Retinal pigment epithelial cell (primary cell): Measurements from ENCODE around the gene MEGF10.

Experiments
- DNase-seq: peaks from one replicate; pipeline ENCODE4 v3.0.0-alpha.2; 2010; ENCODE audit warnings: low read depth
- H3K4me3 ChIP-seq: 2 replicates; pipeline ENCODE4 v1.5.1; 2011; ENCODE audit warnings: mild to moderate bottlenecking, low read length, control low read depth, moderate library complexity
- CTCF ChIP-seq: conservative IDR thresholded peaks from 2 replicates; pipeline ENCODE4 v1.5.1; 2011; ENCODE audit warnings: low read depth, low read length, control low read depth, inconsistent platforms

The MEGF10 gene

GRCh38 chr5:127377651-127378050 lies 87.1 kb downstream of the MEGF10 start:
- TF ChIP-seq CTCF: no peak
- H3K4me3 ChIP-seq: no peak overlapping the region
- DNase-seq: no peak

GRCh38 chr5:127385936-127386335 lies 95.3 kb downstream of the MEGF10 start:
- DNase-seq: no peak
- H3K4me3 ChIP-seq: no peak overlapping the region
- TF ChIP-seq CTCF: no peak

- H3K4me3 ChIP-seq: no peak overlapping the region
- no peak for DNase-seq
- no peak for TF ChIP-seq CTCF
Measured at GRCh38 chr5:127386557-127386956, 96.0 kb downstream of the MEGF10 start.

GRCh38 chr5:127389601-127390000 lies 99.0 kb downstream of the MEGF10 start:
- no peak for DNase-seq
- no peak for TF ChIP-seq CTCF

GRCh38 chr5:127392762-127393161 lies 102.2 kb downstream of the MEGF10 start:
- no peak for TF ChIP-seq CTCF
- no peak overlapping the region for H3K4me3 ChIP-seq
- no peak for DNase-seq

More at GRCh38 chr5:127389601-127390000, 99.0 kb downstream of the MEGF10 start:
- no peak overlapping the region for H3K4me3 ChIP-seq

GRCh38 chr5:127396490-127397155 lies 106.0 kb downstream of the MEGF10 start:
- TF ChIP-seq CTCF: peak; percentile 16
- no peak overlapping the region for H3K4me3 ChIP-seq
- no peak for DNase-seq

- no peak for TF ChIP-seq CTCF
- no peak overlapping the region for H3K4me3 ChIP-seq
- no peak for DNase-seq
Measured at GRCh38 chr5:127398508-127398907, 107.9 kb downstream of the MEGF10 start.
